Loucy (cell line): ENCODE data around the gene UCMA.

Source experiments
- CTCF ChIP-seq: fragments of 200-600 bp; sonication (generic); conservative IDR thresholded peaks from 2 replicates; pipeline ENCODE4 v1.5.1; 2014; ENCODE audit warnings: mild to moderate bottlenecking, antibody characterized with exemption, low read length
- EZH2phosphoT487 ChIP-seq: fragments of 200-600 bp; IDR thresholded peaks from 2 replicates; pipeline ENCODE4 v1.6.1; 2018; ENCODE audit warnings: antibody characterized with exemption, mild to moderate bottlenecking, moderate library complexity, borderline replicate concordance

GRCh38 chr10:13173616-13174015 lies 60.6 kb downstream of the UCMA start:
- TF ChIP-seq EZH2phosphoT487, result no peak
- TF ChIP-seq CTCF, result no peak
